Thyroid gland (tissue), 4 donors: ENCODE results near the gene TLR5. TPM values are rescaled to one million over a fixed set of nuclear protein-coding genes. Genes with fewer than 3 reads are reported as not detected.
A peak's percentile ranks its signal among the peaks of the same experiment; 100 is the strongest.

Source experiments
- DNase-seq, 2 donors: peaks; one replicate each; pipeline ENCODE4 v3.0.0-alpha.2; 2019
- H3K27ac ChIP-seq, 3 donors: fragments of 200-600 bp; sonication (generic); 1 replicate in 2 of 3; 2 replicates in 1 of 3; pipeline ENCODE4 v1.5.1; 2016 to 2019; ENCODE audit warnings: mild to moderate bottlenecking in 1 of 3, moderate library complexity in 1 of 3
- H3K27me3 ChIP-seq: fragments of 200-600 bp; sonication (generic); one replicate; pipeline ENCODE4 v1.5.1; 2019
- H3K36me3 ChIP-seq, 2 donors: fragments of 200-600 bp; sonication (generic); one replicate each; pipeline ENCODE4 v1.5.1; 2016 to 2019
- H3K4me1 ChIP-seq, 2 donors: fragments of 200-600 bp; sonication (generic); one replicate each; pipeline ENCODE4 v1.5.1; 2017 to 2019
- H3K4me3 ChIP-seq, 3 donors: fragments of 200-600 bp; sonication (generic); replicated peaks in 1 of 3; 1 replicate in 2 of 3; 2 replicates in 1 of 3; pipeline ENCODE4 v1.5.1; 2016; ENCODE audit warnings: mild to moderate bottlenecking in 1 of 3
- H3K9me3 ChIP-seq: fragments of 200-600 bp; sonication (generic); one replicate; pipeline ENCODE4 v1.5.1; 2017
- CTCF ChIP-seq, 6 experiments: fragments of 200-600 bp in 3 of 6; fragments of 450-650 bp in 3 of 6; sonication (generic) in 3 of 6; IDR thresholded peaks; one replicate each; pipeline ENCODE4 v1.5.1; 2016 to 2019; ENCODE audit warnings: antibody characterized with exemption in 6 of 6, mild to moderate bottlenecking in 2 of 6, inconsistent platforms in 1 of 6, moderate library complexity in 1 of 6
- POLR2A ChIP-seq, 2 donors: fragments of 450-650 bp; IDR thresholded peaks; one replicate each; pipeline ENCODE4 v1.6.1; 2017; ENCODE audit warnings: antibody characterized with exemption in 2 of 2, mild to moderate bottlenecking in 2 of 2, moderate library complexity in 1 of 2
- WGBS, 2 donors: methylation state at CpG; one replicate each; pipeline ENCODE4 v1.1.5; 2017; 5-methylcytosine and 5-hydroxymethylcytosine counted together
- intact Hi-C: fragments of 100-400 bp; cut with DNase I; formaldehyde crosslinking; loops from one replicate; pipeline ENCODE4 v1.15.1; 2023
- total RNA-seq, 4 donors: library from RNA; depleted of rRNA; stranded (reverse); fragments of >200 nt; gene quantifications; one replicate each; pipeline ENCODE4 v1.2.3, GENCODE V29; 2016

TLR5 gene
- total RNA-seq, 4 donors from 2014 or later = 3.3 to 11.6 (median 6.7) TPM

GRCh38 chr1:223105568-223105967 lies 37.5 kb downstream of the TLR5 start:
- Histone ChIP-seq H3K4me3 (no peak overlapping the region), H3K36me3 (no peaks in the 10 kb centered on the region), H3K27ac (no peak overlapping the region), H3K9me3 (no peaks in the 10 kb centered on the region), H3K4me1 (peaks cover 0 to 13% of the 10 kb centered on the region in 2 donors), H3K27me3 (no peaks in the 10 kb centered on the region)
- intact Hi-C loops = no loop called here
- no peak for DNase-seq
- TF ChIP-seq CTCF (IDR thresholded peaks at IDR 0.05) (no peak), POLR2A (IDR thresholded peaks at IDR 0.05) (no peak)
- WGBS, 2 donors = 87 to 95% methylated on average over 7 of the region's 7 CpGs

GRCh38 chr1:223102797-223103533 lies 40.1 kb downstream of the TLR5 start:
- peaks cover 0 to 9% of the 10 kb centered on the region in 2 donors for H3K4me1 ChIP-seq
- H3K4me3 ChIP-seq = no peak overlapping the region
- WGBS, 2 donors = 55 to 72% methylated on average over 9 to 10 of the region's 10 CpGs
- intact Hi-C loops = no loop called here
- DNase-seq = peak; percentile 30 to 43
- H3K27me3 ChIP-seq = no peaks in the 10 kb centered on the region
- no peaks in the 10 kb centered on the region for H3K36me3 ChIP-seq
- no peak for TF ChIP-seq POLR2A (IDR thresholded peaks at IDR 0.05)
- TF ChIP-seq CTCF (IDR thresholded peaks at IDR 0.05) = no peak
- no peaks in the 10 kb centered on the region for H3K9me3 ChIP-seq
- H3K27ac ChIP-seq = peak overlapping the region in 1 of 3 donors; percentile 39

- 70% methylated on average over 1 of the region's 1 CpG; no CpG with 5 or more reads in 1 of the 2 donors for WGBS, 2 donors
- intact Hi-C loops = no loop called here
Measured at GRCh38 chr1:223097713-223098112, 45.3 kb downstream of the TLR5 start.

GRCh38 chr1:223095870-223096269 lies 47.2 kb downstream of the TLR5 start:
- 59 to 61% methylated on average over 4 of the region's 4 CpGs for whole genome bisulfite sequencing, 2 donors

More at GRCh38 chr1:223097713-223098112, 45.3 kb downstream of the TLR5 start:
- Histone ChIP-seq H3K27me3 (no peaks in the 10 kb centered on the region), H3K4me3 (no peak overlapping the region), H3K9me3 (no peaks in the 10 kb centered on the region), H3K4me1 (no peaks in the 10 kb centered on the region), H3K27ac (no peak overlapping the region), H3K36me3 (no peaks in the 10 kb centered on the region)
- DNase-seq = no peak
- TF ChIP-seq CTCF (IDR thresholded peaks at IDR 0.05) (no peak), POLR2A (IDR thresholded peaks at IDR 0.05) (no peak)

More at GRCh38 chr1:223095870-223096269, 47.2 kb downstream of the TLR5 start:
- intact Hi-C loops = no loop called here
- no peak for DNase-seq
- no peak overlapping the region for H3K27ac ChIP-seq
- H3K36me3 ChIP-seq = no peaks in the 10 kb centered on the region
- no peak for TF ChIP-seq CTCF (IDR thresholded peaks at IDR 0.05)
- no peak for TF ChIP-seq POLR2A (IDR thresholded peaks at IDR 0.05)
- H3K4me3 ChIP-seq = no peak overlapping the region
- H3K4me1 ChIP-seq = no peaks in the 10 kb centered on the region
- H3K27me3 ChIP-seq = no peaks in the 10 kb centered on the region
- no peaks in the 10 kb centered on the region for H3K9me3 ChIP-seq
